ENCODE measurements around the gene OPRM1. TPM values are rescaled to one million over a fixed set of nuclear protein-coding genes. Genes with fewer than 3 reads are reported as not detected.

The OPRM1 gene
- total and polyA plus RNA-seq, 4 donors, result not detected

DNA sequence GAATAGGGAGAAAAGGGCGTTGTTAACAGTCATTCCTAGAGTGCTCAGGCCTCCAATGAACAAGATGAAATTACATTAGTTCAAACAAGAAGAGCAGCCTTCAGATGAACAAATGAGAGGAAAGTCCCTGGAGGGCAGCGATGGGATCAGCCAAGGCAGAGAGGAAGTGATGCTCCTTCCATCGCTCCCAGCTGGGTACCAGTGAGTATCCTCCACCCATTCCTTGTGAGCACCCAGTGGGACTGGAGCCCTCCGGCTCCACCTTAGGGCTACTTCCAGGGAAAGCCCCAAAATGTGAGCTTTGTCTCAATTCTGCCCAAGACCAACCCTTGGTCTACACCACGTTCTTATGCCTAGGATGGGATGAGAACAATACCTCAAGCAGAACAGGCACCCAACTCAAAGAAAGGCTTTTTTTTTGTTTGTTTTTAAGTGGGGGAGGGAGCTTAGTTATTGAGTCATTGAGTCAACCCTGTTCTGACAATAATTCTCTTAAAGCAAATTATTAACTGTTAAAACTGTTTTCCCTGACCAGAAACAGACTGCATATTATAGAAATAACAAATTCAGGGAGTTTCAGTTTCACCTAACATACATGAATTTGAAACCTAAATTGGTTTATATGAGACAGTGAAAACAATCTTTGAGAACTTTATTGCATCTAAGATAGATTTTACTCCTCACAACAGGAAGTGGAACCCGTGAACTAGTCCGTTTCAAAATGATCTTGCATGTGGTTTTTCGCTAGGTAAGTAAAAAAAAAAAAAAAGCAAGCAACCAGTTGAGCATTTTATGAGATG, 210.7 kb downstream of the OPRM1 start:
- no peaks in the 10 kb centered on the region for H3K27me3 ChIP-seq (ENCODE audit: control insufficient read depth in 4 of 4, insufficient read depth in 4 of 4, low read length in 3 of 4)
- H3K4me1 ChIP-seq (ENCODE audit: control insufficient read depth in 4 of 4, insufficient read depth in 4 of 4, low read length in 3 of 4), result no peaks in the 10 kb centered on the region
- no peaks in the 10 kb centered on the region for H3K36me3 ChIP-seq (ENCODE audit: control insufficient read depth in 4 of 4, insufficient read depth in 3 of 4, low read depth in 1 of 4, low read length in 3 of 4)
- H3K27ac ChIP-seq (ENCODE audit: low read depth in 1 of 2, low read length in 2 of 2), result peak overlapping the region in 1 of 2 donors; percentile 47
- 74% methylated on average over 8 of the region's 8 CpGs for WGBS
- TF ChIP-seq, protein P1, sequence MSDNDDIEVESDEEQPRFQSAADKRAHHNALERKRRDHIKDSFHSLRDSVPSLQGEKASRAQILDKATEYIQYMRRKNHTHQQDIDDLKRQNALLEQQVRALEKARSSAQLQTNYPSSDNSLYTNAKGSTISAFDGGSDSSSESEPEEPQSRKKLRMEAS (IDR thresholded peaks at IDR 0.05), result no peak
- no peak for TF ChIP-seq EGR1 (IDR thresholded peaks at IDR 0.05; ENCODE audit: low read depth in 2 of 2)
- TF ChIP-seq, protein P2, sequence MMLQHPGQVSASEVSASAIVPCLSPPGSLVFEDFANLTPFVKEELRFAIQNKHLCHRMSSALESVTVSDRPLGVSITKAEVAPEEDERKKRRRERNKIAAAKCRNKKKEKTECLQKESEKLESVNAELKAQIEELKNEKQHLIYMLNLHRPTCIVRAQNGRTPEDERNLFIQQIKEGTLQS (IDR thresholded peaks at IDR 0.05), result no peak
- no peak for TF ChIP-seq FOXA1 (IDR thresholded peaks at IDR 0.05)
- no peak for TF ChIP-seq HNF4G (IDR thresholded peaks at IDR 0.05)
- TF ChIP-seq GABPA (IDR thresholded peaks at IDR 0.05 in 1 of 2, conservative IDR thresholded peaks at IDR 0.05 in 1 of 2), result no peak
- peak overlapping the region in 1 of 2 donors; percentile 24 for H3K9ac ChIP-seq (ENCODE audit: low read depth in 1 of 2, low read length in 2 of 2)
- no peak for DNase-seq (ENCODE audit: low spot score)
- no peaks in the 10 kb centered on the region for H3K9me3 ChIP-seq (ENCODE audit: control insufficient read depth in 4 of 4, low read length in 3 of 4)
- no peak overlapping the region for H3K4me3 ChIP-seq (ENCODE audit: low read depth in 1 of 3, low read length in 3 of 3)

DNA sequence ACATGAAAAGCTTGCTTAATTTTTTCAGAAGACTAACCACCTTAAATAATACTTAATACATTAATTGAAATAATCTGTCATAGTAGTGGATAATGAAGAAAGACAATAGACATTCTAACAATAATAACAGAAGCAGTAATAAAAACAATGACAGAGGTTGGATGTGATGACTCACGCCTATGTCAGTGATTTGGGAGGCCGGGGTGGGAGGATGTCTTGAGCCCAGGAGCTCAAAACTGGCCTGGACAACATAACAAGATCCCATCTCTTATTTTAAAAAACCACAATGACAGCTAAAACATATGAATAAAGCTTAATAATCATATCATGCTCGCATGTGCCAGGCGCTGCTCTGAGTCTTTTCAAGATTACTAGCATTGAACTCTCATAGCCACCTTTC, 212.1 kb downstream of the OPRM1 start:
- WGBS, result 85% methylated on average over 4 of the region's 4 CpGs
- no peaks in the 10 kb centered on the region for H3K4me1 ChIP-seq (ENCODE audit: control insufficient read depth in 4 of 4, insufficient read depth in 4 of 4, low read length in 3 of 4)
- H3K27ac ChIP-seq (ENCODE audit: low read depth in 1 of 2, low read length in 2 of 2), result no peak overlapping the region
- no peak for DNase-seq (ENCODE audit: low spot score)
- no peak overlapping the region for H3K9ac ChIP-seq (ENCODE audit: low read depth in 1 of 2, low read length in 2 of 2)
- no peaks in the 10 kb centered on the region for H3K36me3 ChIP-seq (ENCODE audit: control insufficient read depth in 4 of 4, insufficient read depth in 3 of 4, low read depth in 1 of 4, low read length in 3 of 4)
- peaks cover 0 to 6% (median 1%) of the 10 kb centered on the region in 4 donors for H3K9me3 ChIP-seq (ENCODE audit: control insufficient read depth in 4 of 4, low read length in 3 of 4)
- H3K4me3 ChIP-seq (ENCODE audit: low read depth in 1 of 3, low read length in 3 of 3), result no peak overlapping the region
- no peaks in the 10 kb centered on the region for H3K27me3 ChIP-seq (ENCODE audit: control insufficient read depth in 4 of 4, insufficient read depth in 4 of 4, low read length in 3 of 4)
- TF ChIP-seq NR2F2 (IDR thresholded peaks at IDR 0.05), result no peak
- TF ChIP-seq, protein P3, sequence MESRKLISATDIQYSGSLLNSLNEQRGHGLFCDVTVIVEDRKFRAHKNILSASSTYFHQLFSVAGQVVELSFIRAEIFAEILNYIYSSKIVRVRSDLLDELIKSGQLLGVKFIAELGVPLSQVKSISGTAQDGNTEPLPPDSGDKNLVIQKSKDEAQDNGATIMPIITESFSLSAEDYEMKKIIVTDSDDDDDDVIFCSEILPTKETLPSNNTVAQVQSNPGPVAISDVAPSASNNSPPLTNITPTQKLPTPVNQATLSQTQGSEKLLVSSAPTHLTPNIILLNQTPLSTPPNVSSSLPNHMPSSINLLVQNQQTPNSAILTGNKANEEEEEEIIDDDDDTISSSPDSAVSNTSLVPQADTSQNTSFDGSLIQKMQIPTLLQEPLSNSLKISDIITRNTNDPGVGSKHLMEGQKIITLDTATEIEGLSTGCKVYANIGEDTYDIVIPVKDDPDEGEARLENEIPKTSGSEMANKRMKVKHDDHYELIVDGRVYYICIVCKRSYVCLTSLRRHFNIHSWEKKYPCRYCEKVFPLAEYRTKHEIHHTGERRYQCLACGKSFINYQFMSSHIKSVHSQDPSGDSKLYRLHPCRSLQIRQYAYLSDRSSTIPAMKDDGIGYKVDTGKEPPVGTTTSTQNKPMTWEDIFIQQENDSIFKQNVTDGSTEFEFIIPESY (IDR thresholded peaks at IDR 0.05), result no peak
- no peak for TF ChIP-seq TAF1 (conservative IDR thresholded peaks at IDR 0.05)
- no peak for TF ChIP-seq RAD21 (IDR thresholded peaks at IDR 0.05)
- TF ChIP-seq, protein P4, sequence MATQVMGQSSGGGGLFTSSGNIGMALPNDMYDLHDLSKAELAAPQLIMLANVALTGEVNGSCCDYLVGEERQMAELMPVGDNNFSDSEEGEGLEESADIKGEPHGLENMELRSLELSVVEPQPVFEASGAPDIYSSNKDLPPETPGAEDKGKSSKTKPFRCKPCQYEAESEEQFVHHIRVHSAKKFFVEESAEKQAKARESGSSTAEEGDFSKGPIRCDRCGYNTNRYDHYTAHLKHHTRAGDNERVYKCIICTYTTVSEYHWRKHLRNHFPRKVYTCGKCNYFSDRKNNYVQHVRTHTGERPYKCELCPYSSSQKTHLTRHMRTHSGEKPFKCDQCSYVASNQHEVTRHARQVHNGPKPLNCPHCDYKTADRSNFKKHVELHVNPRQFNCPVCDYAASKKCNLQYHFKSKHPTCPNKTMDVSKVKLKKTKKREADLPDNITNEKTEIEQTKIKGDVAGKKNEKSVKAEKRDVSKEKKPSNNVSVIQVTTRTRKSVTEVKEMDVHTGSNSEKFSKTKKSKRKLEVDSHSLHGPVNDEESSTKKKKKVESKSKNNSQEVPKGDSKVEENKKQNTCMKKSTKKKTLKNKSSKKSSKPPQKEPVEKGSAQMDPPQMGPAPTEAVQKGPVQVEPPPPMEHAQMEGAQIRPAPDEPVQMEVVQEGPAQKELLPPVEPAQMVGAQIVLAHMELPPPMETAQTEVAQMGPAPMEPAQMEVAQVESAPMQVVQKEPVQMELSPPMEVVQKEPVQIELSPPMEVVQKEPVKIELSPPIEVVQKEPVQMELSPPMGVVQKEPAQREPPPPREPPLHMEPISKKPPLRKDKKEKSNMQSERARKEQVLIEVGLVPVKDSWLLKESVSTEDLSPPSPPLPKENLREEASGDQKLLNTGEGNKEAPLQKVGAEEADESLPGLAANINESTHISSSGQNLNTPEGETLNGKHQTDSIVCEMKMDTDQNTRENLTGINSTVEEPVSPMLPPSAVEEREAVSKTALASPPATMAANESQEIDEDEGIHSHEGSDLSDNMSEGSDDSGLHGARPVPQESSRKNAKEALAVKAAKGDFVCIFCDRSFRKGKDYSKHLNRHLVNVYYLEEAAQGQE (IDR thresholded peaks at IDR 0.05), result no peak
- TF ChIP-seq, protein P2 (IDR thresholded peaks at IDR 0.05), result no peak
- no peak for TF ChIP-seq RXRA (IDR thresholded peaks at IDR 0.05)
- no peak for TF ChIP-seq YY1 (IDR thresholded peaks at IDR 0.05)
- TF ChIP-seq GABPA (IDR thresholded peaks at IDR 0.05 in 1 of 2, conservative IDR thresholded peaks at IDR 0.05 in 1 of 2), result no peak
- TF ChIP-seq, protein P1 (IDR thresholded peaks at IDR 0.05), result no peak
- no peak for TF ChIP-seq HNF4G (IDR thresholded peaks at IDR 0.05)

Measured in liver (tissue), 9 donors.